CD4-positive, alpha-beta T cell treated with Interleukin-15 for 1 hour (primary cell): Measurements from ENCODE around the gene ZFP92.

Source experiments
- DNase-seq: peaks from one replicate; pipeline ENCODE4 v3.0.0-alpha.2; 2020

The ZFP92 gene

DNA sequence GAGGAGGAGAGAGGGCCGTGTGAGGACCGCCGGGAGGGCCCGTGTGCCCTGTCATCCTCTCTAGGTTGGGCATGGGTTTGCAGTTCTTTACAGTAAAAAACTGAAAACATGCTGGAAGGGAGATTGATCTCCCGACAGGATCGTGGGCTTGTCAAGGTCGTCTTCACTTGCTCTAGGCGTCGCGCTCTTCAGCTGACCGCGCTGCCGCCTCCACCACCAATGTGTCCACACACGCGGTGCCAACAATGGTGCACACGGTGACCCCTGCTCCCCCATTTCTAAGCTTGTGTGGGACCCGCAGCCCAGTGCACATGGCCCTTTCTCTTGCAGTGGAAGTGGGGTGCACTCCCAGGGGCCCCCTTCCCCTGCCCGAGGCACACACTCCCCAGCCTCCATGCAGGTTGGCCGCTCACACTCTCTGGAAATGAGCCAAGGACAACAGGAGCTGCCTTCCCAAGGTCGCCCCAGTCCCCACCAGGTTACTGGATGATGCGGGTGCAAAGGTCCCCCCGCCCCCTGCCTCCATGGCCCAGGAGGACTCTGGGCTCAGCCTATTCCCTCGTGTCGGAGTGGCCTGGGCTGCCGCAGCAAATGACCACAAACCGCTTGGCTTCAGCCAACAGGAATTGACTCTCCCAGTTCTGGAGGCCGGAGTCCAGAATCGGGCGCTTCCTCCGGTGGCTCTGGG lies 1.7 kb upstream of the ZFP92 start:
- DNase-seq = no peak

DNA sequence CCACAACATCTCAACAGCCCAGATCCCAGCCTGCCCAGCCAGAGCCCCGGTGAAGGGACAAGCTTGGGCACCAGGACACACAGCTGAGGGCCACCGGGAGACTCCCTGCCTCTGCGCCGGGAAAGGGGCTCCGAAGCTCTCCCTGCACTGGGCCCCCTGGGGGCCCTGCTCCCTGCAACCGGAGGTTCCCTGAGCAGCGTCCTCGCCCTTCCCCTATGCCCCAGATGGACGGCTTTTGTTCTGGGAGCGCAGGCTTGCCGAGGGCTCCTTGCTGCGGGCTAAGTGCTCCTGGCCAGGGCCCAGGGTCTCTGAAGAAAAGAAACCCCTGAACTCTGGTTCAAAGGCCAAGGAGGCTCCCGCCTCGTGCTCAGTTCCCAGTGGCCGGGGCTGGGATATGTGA lies 899 bp upstream of the ZFP92 start:
- DNase-seq = no peak

DNA sequence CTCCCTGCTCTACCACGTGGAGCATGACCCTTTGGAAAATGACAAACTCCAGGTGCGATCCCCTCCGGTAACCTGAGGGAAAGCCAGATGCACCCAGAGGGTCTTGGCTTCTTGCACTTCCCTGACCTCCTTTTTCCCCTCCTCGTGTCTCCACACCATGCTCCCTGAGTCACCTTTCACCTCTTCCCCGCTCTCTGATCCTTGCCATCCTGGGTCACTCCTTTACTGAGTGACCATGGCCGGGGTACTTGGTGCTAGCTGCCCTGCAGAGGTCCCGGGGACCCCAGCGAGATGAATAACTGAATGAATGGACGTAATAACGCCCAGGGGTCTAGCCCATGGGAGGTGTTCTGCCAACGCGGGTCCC lies 401 bp upstream of the ZFP92 start:
- DNase-seq = no peak

DNA sequence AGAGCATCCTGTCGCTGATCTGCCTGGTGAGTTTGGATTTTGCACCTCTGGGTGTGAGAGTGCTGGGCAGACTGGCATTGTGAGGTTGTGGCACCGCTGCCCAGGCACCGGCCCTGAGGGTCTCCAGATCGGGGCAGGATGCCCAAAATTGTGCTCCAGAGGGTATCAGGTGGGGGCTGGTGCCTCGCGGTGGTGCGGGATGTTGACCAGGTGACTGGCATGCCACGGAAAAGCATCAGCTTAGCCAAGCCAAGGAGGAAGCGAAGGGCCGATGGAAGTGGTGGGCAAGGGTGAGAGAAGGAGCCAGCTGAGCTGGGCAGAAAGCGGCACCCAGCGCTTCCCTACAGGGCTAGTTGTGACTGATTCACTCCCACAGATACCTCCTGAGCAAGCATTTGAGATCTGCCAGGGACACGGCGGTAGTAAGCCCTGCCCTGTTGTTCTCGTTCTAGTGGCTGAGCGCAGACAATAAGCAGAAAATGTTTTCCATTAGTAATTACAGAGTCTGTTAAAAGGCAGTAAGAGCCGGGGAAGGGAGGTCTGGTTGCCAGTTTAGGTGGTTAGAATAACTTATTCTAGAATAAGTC lies 809 bp downstream of the ZFP92 start:
- DNase-seq = no peak

GRCh38 chrX:153412746-153413720 lies 1.8 kb downstream of the ZFP92 start:
- no peak for DNase-seq

GRCh38 chrX:153413731-153414130 lies 2.5 kb downstream of the ZFP92 start:
- DNase-seq = no peak

GRCh38 chrX:153414856-153415510 lies 3.7 kb downstream of the ZFP92 start:
- DNase-seq = no peak

DNA sequence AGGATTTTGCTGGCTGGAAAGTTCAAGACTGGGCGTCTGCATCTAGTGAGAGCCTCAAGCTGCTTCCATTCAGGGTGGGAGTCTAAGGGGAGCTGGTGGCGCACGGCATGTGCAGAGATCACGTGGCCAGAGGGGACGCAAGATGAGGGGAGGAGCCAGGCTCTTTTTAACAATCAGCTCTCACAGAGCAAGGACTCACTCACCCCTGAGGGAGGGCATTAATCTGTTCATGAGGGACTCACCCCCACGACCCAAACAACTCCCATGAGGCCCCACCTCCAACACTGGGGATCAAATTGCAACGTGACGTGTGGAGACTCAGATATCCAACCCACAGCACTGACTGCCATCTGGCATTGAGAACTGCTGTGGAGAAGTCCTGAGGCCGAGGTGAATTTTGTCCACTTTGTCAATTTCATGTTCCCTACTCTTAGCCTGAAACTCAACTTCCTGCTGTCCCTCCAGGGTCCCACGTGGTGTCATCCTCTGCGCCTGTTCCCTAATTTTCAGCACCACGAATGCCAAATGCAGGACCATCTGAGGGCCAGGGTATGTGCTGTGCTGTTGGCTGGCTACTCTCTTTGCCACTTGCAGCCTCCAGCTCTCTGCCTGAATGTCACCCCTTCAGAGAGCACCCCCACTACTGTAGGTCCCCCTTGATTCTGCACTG lies 5.6 kb downstream of the ZFP92 start:
- DNase-seq = no peak

GRCh38 chrX:153417637-153418036 lies 6.4 kb downstream of the ZFP92 start:
- DNase-seq = no peak

GRCh38 chrX:153420851-153421599 lies 9.8 kb downstream of the ZFP92 start:
- no peak for DNase-seq

GRCh38 chrX:153421856-153422255 lies 10.6 kb downstream of the ZFP92 start:
- no peak for DNase-seq

DNA sequence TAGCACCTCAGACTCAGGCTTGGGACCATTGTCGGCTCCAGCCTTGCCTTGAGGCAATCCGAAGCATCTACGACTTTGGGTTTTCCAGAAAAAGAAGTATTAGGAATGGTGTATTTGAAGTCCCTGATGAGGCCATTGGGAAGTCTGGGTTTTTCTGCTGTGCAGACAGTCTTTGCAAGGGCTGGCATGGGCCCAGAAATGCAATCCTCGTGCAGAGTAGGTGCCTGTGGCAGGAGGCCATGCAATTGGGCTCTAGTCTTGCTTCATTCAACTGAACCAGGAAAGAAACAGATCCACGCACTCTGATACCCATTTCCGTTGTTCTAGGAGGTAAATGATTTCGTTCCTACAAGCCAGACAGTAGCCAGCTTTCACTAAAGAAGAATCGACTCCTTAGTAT lies 12.4 kb downstream of the ZFP92 start:
- no peak for DNase-seq

- DNase-seq = no peak
Measured at GRCh38 chrX:153426204-153426603, 14.9 kb downstream of the ZFP92 start.

DNA sequence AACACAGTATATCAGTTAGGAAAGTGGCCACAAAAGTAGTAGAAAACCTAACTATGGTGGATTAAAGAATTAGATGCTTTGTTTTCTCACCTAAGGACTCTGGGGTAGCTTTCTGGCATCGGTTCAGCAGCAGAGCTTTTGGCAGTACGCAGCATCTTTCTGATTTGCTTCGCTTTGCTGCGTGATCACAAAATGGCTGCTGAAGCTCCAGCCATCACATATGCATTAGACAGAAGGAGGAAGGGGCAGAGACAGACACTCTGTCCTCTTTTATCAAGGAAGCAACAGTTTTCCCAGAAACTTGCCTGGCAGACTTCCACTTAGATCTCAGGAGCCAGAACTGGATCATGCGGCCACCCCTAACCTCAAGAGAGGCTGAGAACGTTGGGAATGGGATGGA lies 19.5 kb downstream of the ZFP92 start:
- no peak for DNase-seq

DNA sequence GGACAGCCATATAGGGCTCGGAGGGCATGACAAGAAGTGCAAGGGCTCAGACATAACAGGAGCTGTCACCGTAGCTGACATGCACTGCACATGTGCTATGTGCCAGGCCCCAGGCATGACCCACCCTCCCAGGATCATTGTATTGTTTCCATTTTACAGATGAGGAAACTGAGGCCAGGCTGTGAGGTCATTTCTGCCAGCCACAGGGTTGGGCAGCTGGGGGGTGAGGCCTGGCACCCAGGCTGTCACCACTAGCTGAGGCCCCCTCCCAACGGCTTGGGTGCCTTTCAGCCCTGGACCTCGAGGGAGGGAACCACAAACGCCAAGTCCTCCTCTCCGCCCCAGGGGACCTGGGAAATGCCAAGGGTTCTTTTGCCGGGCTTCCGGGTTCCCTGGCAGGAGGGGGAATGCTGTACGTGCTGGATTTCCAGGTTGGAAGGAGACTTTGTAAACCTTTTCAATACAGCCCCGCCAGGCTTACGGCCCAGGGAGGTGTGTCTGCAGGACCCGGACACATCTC lies 21.9 kb downstream of the ZFP92 start:
- no peak for DNase-seq

- DNase-seq = no peak
Measured at GRCh38 chrX:153433781-153434285, 22.6 kb downstream of the ZFP92 start.

DNA sequence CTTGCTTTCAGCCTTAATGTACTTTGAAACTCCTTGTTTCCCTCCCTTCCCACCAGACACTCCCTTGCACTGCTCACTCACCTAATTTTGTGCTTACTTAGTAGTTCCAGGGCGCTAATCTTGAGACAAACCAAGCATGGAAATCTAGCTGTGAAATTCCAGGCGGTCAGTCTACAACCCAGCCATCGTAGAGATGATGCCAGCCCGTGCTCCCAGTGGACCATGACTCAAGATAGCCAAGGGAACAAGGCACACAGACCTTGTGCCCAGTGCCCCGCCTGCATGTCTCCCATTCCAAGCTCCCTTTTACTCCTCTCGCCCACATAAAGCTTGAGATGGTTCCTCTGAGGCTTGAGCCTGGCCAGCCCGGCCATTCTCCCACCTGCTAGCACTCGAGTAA lies 23.5 kb downstream of the ZFP92 start:
- DNase-seq = no peak

DNA sequence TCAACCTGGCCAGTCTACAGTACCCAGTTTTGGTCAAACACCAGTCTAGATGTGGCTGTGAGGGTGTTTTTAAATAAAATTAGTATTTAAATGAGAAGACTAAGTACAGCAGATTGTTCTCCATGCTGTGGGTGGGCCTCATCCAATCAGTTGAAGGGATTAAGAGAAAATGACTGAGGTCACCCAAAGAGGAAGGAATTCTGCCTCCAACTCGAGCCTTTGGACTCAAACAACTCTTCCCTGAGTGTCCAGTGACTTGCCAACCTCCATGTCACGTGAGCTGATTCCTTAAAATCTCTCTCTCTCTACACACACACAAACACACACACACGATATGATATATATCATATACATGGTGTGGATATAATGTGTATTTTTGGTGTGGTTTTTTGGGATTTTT lies 24.6 kb downstream of the ZFP92 start:
- DNase-seq = no peak

- no peak for DNase-seq
Measured at GRCh38 chrX:153438532-153438931, 27.3 kb downstream of the ZFP92 start.

DNA sequence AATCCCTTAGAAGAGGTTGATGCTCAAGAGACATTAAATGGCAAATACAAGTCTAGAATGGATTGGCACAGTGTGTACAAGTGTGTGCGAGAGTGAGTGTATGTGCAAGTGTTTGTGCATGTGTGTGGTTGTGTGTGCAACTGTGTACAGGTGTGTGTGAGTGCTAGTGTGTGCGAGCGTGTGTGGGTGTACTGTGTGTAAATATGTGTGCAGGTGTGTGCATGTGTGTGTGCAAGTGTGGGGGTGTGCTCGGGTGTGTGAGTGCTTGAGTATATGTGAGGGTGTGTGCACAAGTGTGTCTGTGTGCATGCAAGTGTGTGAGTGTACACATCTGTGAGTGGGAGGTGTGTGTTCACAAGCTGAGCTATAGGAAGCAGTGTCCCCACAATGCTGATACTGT lies 28.7 kb downstream of the ZFP92 start:
- no peak for DNase-seq

GRCh38 chrX:153440556-153441135 lies 29.4 kb downstream of the ZFP92 start:
- no peak for DNase-seq
